Left lung (tissue), 14 donors: Measurements from ENCODE around the gene CSNK1A1L. TPM values are rescaled to one million over a fixed set of nuclear protein-coding genes. Genes with fewer than 3 reads are reported as not detected.

Source experiments
- ATAC-seq: fragments of 200-7000 bp; cut with Tn5 transposase; one replicate; pipeline ENCODE4 v1.9.1; 2020; ENCODE audit warnings: moderate library complexity
- DNase-seq, 4 donors: peaks; one replicate each; pipeline ENCODE4 v3.0.0-alpha.2; 2013 to 2020
- H3K27ac ChIP-seq, 2 donors: fragments of 200-600 bp; sonication (generic) in 1 of 2; one replicate each; pipeline versions ENCODE4 v1.5.0 to v1.8.0; 2020 to 2021
- H3K27me3 ChIP-seq, 2 donors: fragments of 200-600 bp; sonication (generic) in 1 of 2; one replicate each; pipeline versions ENCODE4 v1.5.0 to v1.8.0; 2020 to 2021
- H3K36me3 ChIP-seq, 2 donors: fragments of 200-600 bp; sonication (generic) in 1 of 2; one replicate each; pipeline versions ENCODE4 v1.5.0 to v1.8.0; 2020 to 2021
- H3K4me1 ChIP-seq, 2 donors: fragments of 200-600 bp; one replicate each; pipeline ENCODE4 v1.8.0; 2021
- H3K4me3 ChIP-seq, 2 donors: fragments of 200-600 bp; sonication (generic) in 1 of 2; one replicate each; pipeline versions ENCODE4 v1.5.0 to v1.8.0; 2020 to 2021; ENCODE audit warnings: mild to moderate bottlenecking in 1 of 2
- H3K9me3 ChIP-seq, 2 donors: fragments of 200-600 bp; sonication (generic) in 1 of 2; one replicate each; pipeline versions ENCODE4 v1.5.0 to v1.8.0; 2020 to 2021
- intact Hi-C, 2 donors: fragments of 100-400 bp; cut with DNase I; formaldehyde crosslinking; loops; one replicate each; pipeline versions ENCODE4 v1.11.2 to v1.14.2; 2022
- long read RNA-seq, 12 donors: library from polyadenylated mRNA in 2 of 12; unstranded in 2 of 12; transcript quantifications; one replicate each; pipeline ENCODE4 v2.0.0 and lab custom pipeline, GENCODE V29; 2019 to 2026
- polyA plus RNA-seq, 6 donors: library from polyadenylated mRNA; unstranded; fragments of 120-200 nt; gene quantifications; one replicate each; pipeline ENCODE4 v1.2.1, GENCODE V29; 2013; ENCODE audit not compliant: insufficient read length in 6 of 6
- total RNA-seq, 2 donors: library from RNA; stranded (reverse); fragmentation: NEBNext Ultra II Directional; extraction: Animal tissue kit (Norgen Biotek cat#: 25700); gene quantifications; one replicate each; pipeline ENCODE4 v1.2.1, GENCODE V29; 2021
- TF ChIP-seq, protein P1 (sequence below), 2 donors: fragments of 200-600 bp; sonication (generic) in 1 of 2; IDR thresholded peaks; one replicate each; pipeline versions ENCODE4 v1.5.0 to v1.8.0; 2021; ENCODE audit warnings: antibody characterized with exemption in 2 of 2
- donor health status: DM: no; HTN: yes; CAD: no.
- donor health status: DM: no; HTN: no; CAD: no.

Gene CSNK1A1L
- total RNA-seq (not detected), polyA plus RNA-seq (under 1 TPM; 0.09 to 0.21 (median 0.18) TPM)
- long read RNA-seq, donor 1, result 0 reads
- long read RNA-seq, donor 2, result 0 reads
- long read RNA-seq, donor 3, result 0 reads
- long read RNA-seq, donor 4, result 0 reads
- long read RNA-seq, donor 5, result 0 reads
- long read RNA-seq, donor 6, result 0 reads
- long read RNA-seq, donor 7, result 0 reads
- long read RNA-seq, donor 8, result 0 reads
- long read RNA-seq, donor 9, result 0 reads
- long read RNA-seq, donor 10, result 0 reads
- long read RNA-seq, donor 11, partial matches to known transcripts, result 0 of 1 reads
- long read RNA-seq, donor 11, other reads (novel, unspliced or antisense), result 0 of 1 reads
- long read RNA-seq, donor 12, result 0 reads

DNA sequence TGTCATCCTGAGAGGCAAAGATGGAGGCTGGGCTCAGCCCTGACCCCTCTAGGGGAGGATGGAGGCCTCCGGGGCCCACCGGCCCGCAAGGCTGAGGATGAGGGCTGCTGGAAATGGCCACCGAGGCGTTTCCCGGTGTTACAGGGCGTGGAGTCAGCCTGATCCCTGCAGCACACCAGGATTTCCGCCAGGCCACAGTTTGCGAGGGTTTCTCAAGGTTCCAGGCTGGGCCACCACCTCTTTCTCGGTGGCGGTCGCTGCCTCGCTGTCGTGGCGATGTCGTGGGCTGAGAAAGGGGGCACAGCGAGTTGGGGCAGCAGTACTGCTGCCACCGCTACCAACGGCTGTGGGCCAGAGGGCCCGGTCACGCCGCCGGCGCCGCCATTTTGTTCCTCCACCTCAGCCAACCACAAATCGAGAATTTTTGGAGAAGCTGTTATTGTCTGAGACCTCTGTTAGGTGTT lies at the start of gene CSNK1A1L:
Gene CSNK1A1L, minus strand, starts transcription at position 414 of the 464 bp plus-strand sequence. Its CDS starts 408 bp downstream, at position 6.
- Histone ChIP-seq H3K4me1 (no peaks in the 10 kb centered on the region), H3K4me3 (no peak within 1 kb of the TSS), H3K27me3 (no peaks in the 10 kb centered on the region), H3K36me3 (no peaks in the 10 kb centered on the region), H3K9me3 (no peaks in the 10 kb centered on the region), H3K27ac (no peak within 1 kb of the TSS)
- DNase-seq (peak in 1 of 4 donors; percentile 67), ATAC-seq (no peak)
- TF ChIP-seq, protein P1, sequence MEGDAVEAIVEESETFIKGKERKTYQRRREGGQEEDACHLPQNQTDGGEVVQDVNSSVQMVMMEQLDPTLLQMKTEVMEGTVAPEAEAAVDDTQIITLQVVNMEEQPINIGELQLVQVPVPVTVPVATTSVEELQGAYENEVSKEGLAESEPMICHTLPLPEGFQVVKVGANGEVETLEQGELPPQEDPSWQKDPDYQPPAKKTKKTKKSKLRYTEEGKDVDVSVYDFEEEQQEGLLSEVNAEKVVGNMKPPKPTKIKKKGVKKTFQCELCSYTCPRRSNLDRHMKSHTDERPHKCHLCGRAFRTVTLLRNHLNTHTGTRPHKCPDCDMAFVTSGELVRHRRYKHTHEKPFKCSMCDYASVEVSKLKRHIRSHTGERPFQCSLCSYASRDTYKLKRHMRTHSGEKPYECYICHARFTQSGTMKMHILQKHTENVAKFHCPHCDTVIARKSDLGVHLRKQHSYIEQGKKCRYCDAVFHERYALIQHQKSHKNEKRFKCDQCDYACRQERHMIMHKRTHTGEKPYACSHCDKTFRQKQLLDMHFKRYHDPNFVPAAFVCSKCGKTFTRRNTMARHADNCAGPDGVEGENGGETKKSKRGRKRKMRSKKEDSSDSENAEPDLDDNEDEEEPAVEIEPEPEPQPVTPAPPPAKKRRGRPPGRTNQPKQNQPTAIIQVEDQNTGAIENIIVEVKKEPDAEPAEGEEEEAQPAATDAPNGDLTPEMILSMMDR (IDR thresholded peaks at IDR 0.05), result no peak
- intact Hi-C loops, result no loop called here

DNA sequence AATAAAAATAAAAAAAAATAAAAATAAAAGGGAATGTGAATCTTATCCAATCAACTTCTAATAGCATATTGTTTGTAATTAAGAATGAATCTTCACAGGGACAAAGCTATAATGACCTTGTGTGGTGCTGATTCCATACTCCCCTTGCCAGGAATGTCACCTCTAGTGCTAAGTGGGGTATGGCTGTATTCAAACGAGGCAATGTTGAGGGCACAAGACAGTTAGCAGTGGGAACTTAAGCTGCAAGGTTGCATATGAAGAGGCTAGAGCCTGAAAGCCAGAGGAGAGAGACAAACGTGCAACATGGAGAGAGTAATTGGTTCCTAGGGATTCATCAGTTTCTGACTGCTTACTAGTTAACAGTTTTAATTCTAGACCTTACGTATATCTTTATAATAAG lies 43.9 kb upstream of the CSNK1A1L start:
- Histone ChIP-seq H3K4me3 (no peak overlapping the region), H3K36me3 (no peaks in the 10 kb centered on the region), H3K27me3 (no peaks in the 10 kb centered on the region), H3K9me3 (no peaks in the 10 kb centered on the region), H3K4me1 (no peaks in the 10 kb centered on the region), H3K27ac (no peak overlapping the region)
- intact Hi-C loops, result no loop called here
- no peak for ATAC-seq
- TF ChIP-seq, protein P1 (IDR thresholded peaks at IDR 0.05), result no peak
- DNase-seq, result no peak

DNA sequence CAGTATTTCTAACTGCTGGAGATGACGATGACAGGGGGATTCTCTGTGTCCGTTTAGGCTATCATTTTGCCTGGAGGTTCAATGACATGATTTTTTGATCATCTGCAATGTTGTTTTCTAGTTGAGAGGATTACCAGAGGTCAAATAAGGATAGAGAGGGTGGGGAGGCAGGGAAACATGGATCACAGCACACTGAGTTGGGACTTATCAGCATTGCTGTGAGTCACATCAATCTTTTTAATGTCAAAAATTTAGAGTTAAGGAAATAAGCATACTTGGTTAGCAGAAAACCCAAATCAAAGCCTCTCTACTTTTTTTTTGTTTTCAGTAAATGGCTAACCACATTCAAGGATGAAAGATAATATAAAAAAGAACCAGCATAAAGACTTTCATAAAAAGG lies 43.0 kb upstream of the CSNK1A1L start:
- H3K9me3 ChIP-seq, result no peaks in the 10 kb centered on the region
- no peaks in the 10 kb centered on the region for H3K36me3 ChIP-seq
- no peak overlapping the region for H3K4me3 ChIP-seq
- H3K4me1 ChIP-seq, result no peaks in the 10 kb centered on the region
- no peak for DNase-seq
- intact Hi-C loops, result no loop called here
- no peak for ATAC-seq
- H3K27me3 ChIP-seq, result no peaks in the 10 kb centered on the region
- TF ChIP-seq, protein P1 (IDR thresholded peaks at IDR 0.05), result no peak
- H3K27ac ChIP-seq, result no peak overlapping the region

DNA sequence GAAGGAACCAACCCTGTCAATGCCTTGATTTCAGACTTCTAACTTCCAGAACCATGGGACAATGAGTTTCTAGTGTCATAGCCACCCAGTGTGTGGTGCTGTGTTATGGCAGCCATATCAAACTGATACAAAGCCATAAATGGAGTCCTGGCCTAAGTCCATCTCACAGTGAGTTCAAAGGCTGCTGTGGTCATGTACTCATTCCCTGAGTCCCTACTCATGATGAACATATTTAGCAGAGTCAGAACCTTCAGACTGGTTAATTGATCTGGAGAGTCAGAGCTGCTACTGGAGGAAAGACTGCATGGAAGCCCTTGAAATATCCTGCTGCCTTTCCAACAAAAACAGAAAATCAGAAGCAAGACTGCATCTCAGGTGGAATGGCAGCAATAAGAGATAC lies 39.2 kb upstream of the CSNK1A1L start:
- no peak for ATAC-seq
- no peaks in the 10 kb centered on the region for H3K4me1 ChIP-seq
- H3K27me3 ChIP-seq, result no peaks in the 10 kb centered on the region
- no peak overlapping the region for H3K4me3 ChIP-seq
- TF ChIP-seq, protein P1 (IDR thresholded peaks at IDR 0.05), result no peak
- H3K27ac ChIP-seq, result no peak overlapping the region
- no peak for DNase-seq
- no peaks in the 10 kb centered on the region for H3K9me3 ChIP-seq
- H3K36me3 ChIP-seq, result no peaks in the 10 kb centered on the region
- intact Hi-C loops, result no loop called here

DNA sequence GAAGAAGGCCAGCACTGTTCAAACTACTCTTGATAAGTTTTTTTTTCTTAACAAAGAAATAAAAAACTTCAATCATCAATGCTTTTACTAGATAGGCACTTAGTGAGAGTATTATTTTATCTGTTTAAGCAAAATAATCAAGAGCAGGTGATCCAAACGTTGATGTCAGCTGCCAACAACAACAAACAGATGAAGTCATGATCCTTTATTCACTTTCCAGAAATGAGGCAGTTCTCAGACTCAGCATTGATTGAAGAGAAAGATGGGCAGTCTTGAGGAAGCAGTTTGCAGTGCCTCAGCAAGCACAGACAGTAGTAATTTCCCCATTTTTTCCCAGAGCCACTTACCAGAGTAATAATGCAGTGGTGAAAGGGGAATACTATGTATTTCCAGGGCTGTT lies 38.4 kb upstream of the CSNK1A1L start:
- no peaks in the 10 kb centered on the region for H3K27me3 ChIP-seq
- intact Hi-C loops, result no loop called here
- TF ChIP-seq, protein P1 (IDR thresholded peaks at IDR 0.05), result no peak
- ATAC-seq (no peak), DNase-seq (no peak)
- no peak overlapping the region for H3K4me3 ChIP-seq
- H3K36me3 ChIP-seq, result no peaks in the 10 kb centered on the region
- no peak overlapping the region for H3K27ac ChIP-seq
- no peaks in the 10 kb centered on the region for H3K9me3 ChIP-seq
- H3K4me1 ChIP-seq, result no peaks in the 10 kb centered on the region
